Liver (tissue), 3 donors: ENCODE results near the gene CHMP1A.

ENCODE experiments used
- FOXA1 ChIP-seq: IDR thresholded peaks from 2 replicates; pipeline ENCODE4 v1.6.1; 2016; ENCODE audit warnings: antibody characterized with exemption
- GABPA ChIP-seq, 2 donors: IDR thresholded peaks in 1 of 2; conservative IDR thresholded peaks in 1 of 2; 2 replicates each; pipeline ENCODE4 v1.6.1; 2016; ENCODE audit warnings: antibody characterized with exemption in 2 of 2, mild to moderate bottlenecking in 1 of 2, moderate library complexity in 1 of 2
- HNF4A ChIP-seq, 2 donors: conservative IDR thresholded peaks; 2 replicates each; pipeline ENCODE4 v1.6.1; 2016; ENCODE audit warnings: antibody characterized with exemption in 2 of 2, mild to moderate bottlenecking in 2 of 2
- HNF4G ChIP-seq: IDR thresholded peaks from 2 replicates; pipeline ENCODE4 v1.6.1; 2016; ENCODE audit warnings: antibody characterized with exemption
- JUND ChIP-seq, 2 donors: IDR thresholded peaks; 2 replicates each; pipeline ENCODE4 v1.6.1; 2016; ENCODE audit warnings: antibody characterized with exemption in 2 of 2
- RAD21 ChIP-seq, 2 donors: IDR thresholded peaks; 2 replicates each; pipeline ENCODE4 v1.6.1; 2016; ENCODE audit warnings: antibody characterized with exemption in 2 of 2, mild to moderate bottlenecking in 2 of 2
- RXRA ChIP-seq, 2 donors: IDR thresholded peaks; 2 replicates each; pipeline ENCODE4 v1.6.1; 2017 to 2018; ENCODE audit warnings: antibody characterized with exemption in 2 of 2, mild to moderate bottlenecking in 1 of 2
- TAF1 ChIP-seq: conservative IDR thresholded peaks from 2 replicates; pipeline ENCODE4 v1.6.1; 2016; ENCODE audit warnings: antibody characterized with exemption, mild to moderate bottlenecking
- YY1 ChIP-seq: IDR thresholded peaks from 2 replicates; pipeline ENCODE4 v1.6.1; 2016; ENCODE audit warnings: antibody characterized with exemption, mild to moderate bottlenecking
- TF ChIP-seq, protein P1 (sequence below): fragments of 150-350 bp; IDR thresholded peaks from 2 replicates; pipeline ENCODE4 v1.5.1; 2017; ENCODE audit warnings: improper control_type of control experiment, low read depth, low read length; ENCODE audit not compliant: missing input control
- TF ChIP-seq, protein P2 (sequence below): IDR thresholded peaks from 2 replicates; pipeline ENCODE4 v1.6.1; 2016; ENCODE audit warnings: antibody characterized with exemption
- TF ChIP-seq, protein P3 (sequence below): IDR thresholded peaks from 2 replicates; pipeline ENCODE4 v1.6.1; 2016; ENCODE audit warnings: antibody characterized with exemption
- TF ChIP-seq, protein P4 (sequence below): IDR thresholded peaks from 2 replicates; pipeline ENCODE4 v1.6.1; 2016; ENCODE audit warnings: antibody characterized with exemption, mild to moderate bottlenecking
- TF ChIP-seq, protein P5 (sequence below): IDR thresholded peaks from 2 replicates; pipeline ENCODE4 v1.6.1; 2016; ENCODE audit warnings: antibody characterized with exemption
- donor health status: healthy.
- donor health status: healthy.

DNA sequence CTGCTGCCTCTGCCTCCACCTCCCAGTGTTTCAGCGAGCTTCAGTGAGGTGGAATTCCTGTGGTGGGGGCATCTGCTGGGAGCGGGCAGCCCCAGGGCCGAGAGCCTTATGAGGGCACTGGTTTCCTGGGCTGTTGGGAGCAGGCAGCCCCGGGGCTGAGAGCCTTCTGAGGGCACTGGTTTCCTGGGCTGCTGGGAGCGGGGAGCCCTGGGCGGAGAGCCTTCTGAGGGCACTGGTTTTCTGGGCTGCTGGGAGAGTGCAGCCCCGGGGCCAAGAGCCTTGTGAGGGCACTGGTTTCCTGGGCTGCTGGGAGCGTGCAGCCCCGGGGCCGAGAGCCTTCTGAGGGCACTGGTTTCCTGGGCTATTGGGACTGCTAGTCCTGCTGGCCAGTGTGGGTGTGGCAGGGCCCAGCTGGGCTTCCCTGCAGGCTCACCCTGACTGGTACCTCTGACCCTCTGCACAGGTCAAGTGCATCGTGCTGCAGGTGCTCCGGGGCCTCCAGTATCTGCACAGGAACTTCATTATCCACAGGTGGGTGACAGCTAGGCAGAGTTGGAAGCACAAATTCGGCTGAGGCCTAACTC lies 34.6 kb upstream of the CHMP1A start:
- TF ChIP-seq GABPA (IDR thresholded peaks at IDR 0.05 in 1 of 2, conservative IDR thresholded peaks at IDR 0.05 in 1 of 2) (no peak), FOXA1 (no peak), RAD21 (IDR thresholded peaks at IDR 0.05) (no peak), RXRA (IDR thresholded peaks at IDR 0.05) (no peak), JUND (IDR thresholded peaks at IDR 0.05) (no peak), TAF1 (no peak), HNF4G (no peak), YY1 (no peak), HNF4A (conservative IDR thresholded peaks at IDR 0.05) (no peak)
- TF ChIP-seq, protein P1, sequence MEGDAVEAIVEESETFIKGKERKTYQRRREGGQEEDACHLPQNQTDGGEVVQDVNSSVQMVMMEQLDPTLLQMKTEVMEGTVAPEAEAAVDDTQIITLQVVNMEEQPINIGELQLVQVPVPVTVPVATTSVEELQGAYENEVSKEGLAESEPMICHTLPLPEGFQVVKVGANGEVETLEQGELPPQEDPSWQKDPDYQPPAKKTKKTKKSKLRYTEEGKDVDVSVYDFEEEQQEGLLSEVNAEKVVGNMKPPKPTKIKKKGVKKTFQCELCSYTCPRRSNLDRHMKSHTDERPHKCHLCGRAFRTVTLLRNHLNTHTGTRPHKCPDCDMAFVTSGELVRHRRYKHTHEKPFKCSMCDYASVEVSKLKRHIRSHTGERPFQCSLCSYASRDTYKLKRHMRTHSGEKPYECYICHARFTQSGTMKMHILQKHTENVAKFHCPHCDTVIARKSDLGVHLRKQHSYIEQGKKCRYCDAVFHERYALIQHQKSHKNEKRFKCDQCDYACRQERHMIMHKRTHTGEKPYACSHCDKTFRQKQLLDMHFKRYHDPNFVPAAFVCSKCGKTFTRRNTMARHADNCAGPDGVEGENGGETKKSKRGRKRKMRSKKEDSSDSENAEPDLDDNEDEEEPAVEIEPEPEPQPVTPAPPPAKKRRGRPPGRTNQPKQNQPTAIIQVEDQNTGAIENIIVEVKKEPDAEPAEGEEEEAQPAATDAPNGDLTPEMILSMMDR, result no peak
- TF ChIP-seq, protein P2, sequence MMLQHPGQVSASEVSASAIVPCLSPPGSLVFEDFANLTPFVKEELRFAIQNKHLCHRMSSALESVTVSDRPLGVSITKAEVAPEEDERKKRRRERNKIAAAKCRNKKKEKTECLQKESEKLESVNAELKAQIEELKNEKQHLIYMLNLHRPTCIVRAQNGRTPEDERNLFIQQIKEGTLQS, result no peak
- TF ChIP-seq, protein P3, sequence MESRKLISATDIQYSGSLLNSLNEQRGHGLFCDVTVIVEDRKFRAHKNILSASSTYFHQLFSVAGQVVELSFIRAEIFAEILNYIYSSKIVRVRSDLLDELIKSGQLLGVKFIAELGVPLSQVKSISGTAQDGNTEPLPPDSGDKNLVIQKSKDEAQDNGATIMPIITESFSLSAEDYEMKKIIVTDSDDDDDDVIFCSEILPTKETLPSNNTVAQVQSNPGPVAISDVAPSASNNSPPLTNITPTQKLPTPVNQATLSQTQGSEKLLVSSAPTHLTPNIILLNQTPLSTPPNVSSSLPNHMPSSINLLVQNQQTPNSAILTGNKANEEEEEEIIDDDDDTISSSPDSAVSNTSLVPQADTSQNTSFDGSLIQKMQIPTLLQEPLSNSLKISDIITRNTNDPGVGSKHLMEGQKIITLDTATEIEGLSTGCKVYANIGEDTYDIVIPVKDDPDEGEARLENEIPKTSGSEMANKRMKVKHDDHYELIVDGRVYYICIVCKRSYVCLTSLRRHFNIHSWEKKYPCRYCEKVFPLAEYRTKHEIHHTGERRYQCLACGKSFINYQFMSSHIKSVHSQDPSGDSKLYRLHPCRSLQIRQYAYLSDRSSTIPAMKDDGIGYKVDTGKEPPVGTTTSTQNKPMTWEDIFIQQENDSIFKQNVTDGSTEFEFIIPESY, result no peak
- TF ChIP-seq, protein P4, sequence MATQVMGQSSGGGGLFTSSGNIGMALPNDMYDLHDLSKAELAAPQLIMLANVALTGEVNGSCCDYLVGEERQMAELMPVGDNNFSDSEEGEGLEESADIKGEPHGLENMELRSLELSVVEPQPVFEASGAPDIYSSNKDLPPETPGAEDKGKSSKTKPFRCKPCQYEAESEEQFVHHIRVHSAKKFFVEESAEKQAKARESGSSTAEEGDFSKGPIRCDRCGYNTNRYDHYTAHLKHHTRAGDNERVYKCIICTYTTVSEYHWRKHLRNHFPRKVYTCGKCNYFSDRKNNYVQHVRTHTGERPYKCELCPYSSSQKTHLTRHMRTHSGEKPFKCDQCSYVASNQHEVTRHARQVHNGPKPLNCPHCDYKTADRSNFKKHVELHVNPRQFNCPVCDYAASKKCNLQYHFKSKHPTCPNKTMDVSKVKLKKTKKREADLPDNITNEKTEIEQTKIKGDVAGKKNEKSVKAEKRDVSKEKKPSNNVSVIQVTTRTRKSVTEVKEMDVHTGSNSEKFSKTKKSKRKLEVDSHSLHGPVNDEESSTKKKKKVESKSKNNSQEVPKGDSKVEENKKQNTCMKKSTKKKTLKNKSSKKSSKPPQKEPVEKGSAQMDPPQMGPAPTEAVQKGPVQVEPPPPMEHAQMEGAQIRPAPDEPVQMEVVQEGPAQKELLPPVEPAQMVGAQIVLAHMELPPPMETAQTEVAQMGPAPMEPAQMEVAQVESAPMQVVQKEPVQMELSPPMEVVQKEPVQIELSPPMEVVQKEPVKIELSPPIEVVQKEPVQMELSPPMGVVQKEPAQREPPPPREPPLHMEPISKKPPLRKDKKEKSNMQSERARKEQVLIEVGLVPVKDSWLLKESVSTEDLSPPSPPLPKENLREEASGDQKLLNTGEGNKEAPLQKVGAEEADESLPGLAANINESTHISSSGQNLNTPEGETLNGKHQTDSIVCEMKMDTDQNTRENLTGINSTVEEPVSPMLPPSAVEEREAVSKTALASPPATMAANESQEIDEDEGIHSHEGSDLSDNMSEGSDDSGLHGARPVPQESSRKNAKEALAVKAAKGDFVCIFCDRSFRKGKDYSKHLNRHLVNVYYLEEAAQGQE, result no peak
- TF ChIP-seq, protein P5, sequence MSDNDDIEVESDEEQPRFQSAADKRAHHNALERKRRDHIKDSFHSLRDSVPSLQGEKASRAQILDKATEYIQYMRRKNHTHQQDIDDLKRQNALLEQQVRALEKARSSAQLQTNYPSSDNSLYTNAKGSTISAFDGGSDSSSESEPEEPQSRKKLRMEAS, result no peak
